K562 (cell line): ENCODE results near the gene UCN. TPM values are rescaled to one million over a fixed set of nuclear protein-coding genes. Genes with fewer than 3 reads are reported as not detected.
A peak's percentile ranks its signal among the peaks of the same experiment; 100 is the strongest.

Source experiments
- CAMTA2 ChIP-seq: fragments of 250-450 bp; sonication (Bioruptor Pico); conservative IDR thresholded peaks from 2 replicates; pipeline ENCODE4 v1.5.1; 2022
- CREM ChIP-seq: IDR thresholded peaks from 2 replicates; pipeline ENCODE4 v1.6.1; 2014; ENCODE audit warnings: antibody characterized with exemption, low read depth
- EHMT2 ChIP-seq: fragments of 450-650 bp; IDR thresholded peaks from 2 replicates; pipeline ENCODE4 v1.6.1; 2018; ENCODE audit warnings: antibody characterized with exemption
- HNRNPH1 ChIP-seq: fragments of 200-400 bp; formaldehyde crosslinking; optimal IDR thresholded peaks from 2 replicates; pipeline ENCODE3; 2017; ENCODE audit warnings: low read depth, mild to moderate bottlenecking, low read length, moderate library complexity
- LARP7 ChIP-seq: fragments of 450-650 bp; IDR thresholded peaks from 2 replicates; pipeline ENCODE4 v1.6.1; 2016
- MECOM ChIP-seq: fragments of 250-450 bp; sonication (Bioruptor Pico); IDR thresholded peaks from 2 replicates; pipeline ENCODE4 v1.8.0; 2022; ENCODE audit warnings: inconsistent platforms
- MED1 ChIP-seq: sonication (generic); formaldehyde crosslinking; IDR thresholded peaks from 2 replicates; pipeline ENCODE4 v1.8.1; 2023; ENCODE audit warnings: missing genetic modification reagents, borderline replicate concordance
- MXI1 ChIP-seq: IDR thresholded peaks from 2 replicates; pipeline ENCODE4 v1.6.1; 2011; ENCODE audit warnings: low read depth, mild to moderate bottlenecking, improper control_type of control experiment, low read length
- SAFB ChIP-seq: fragments of 200-400 bp; formaldehyde crosslinking; IDR thresholded peaks from 2 replicates; pipeline ENCODE4 v1.6.1; 2017; ENCODE audit warnings: low read depth, low read length, borderline replicate concordance
- SAFB2 ChIP-seq: fragments of 200-400 bp; formaldehyde crosslinking; IDR thresholded peaks from 2 replicates; pipeline ENCODE4 v1.6.1; 2018; ENCODE audit warnings: borderline replicate concordance, low read length, low read depth, moderate library complexity; ENCODE audit not compliant: severe bottlenecking
- SOX6 ChIP-seq: fragments of 450-650 bp; IDR thresholded peaks from 2 replicates; pipeline ENCODE4 v1.6.1; 2014; ENCODE audit warnings: mild to moderate bottlenecking
- SRF ChIP-seq, 2 experiments: fragments of 250-450, 450-650 bp in 1 of 2; sonication (Bioruptor Pico) in 1 of 2; sonication (generic) in 1 of 2; formaldehyde crosslinking; IDR thresholded peaks; 2 replicates each; pipeline versions ENCODE4 v1.5.0 to v1.5.1; 2020 to 2022; ENCODE audit warnings: mild to moderate bottlenecking in 1 of 2, missing genetic modification reagents in 1 of 2
- TEAD2 ChIP-seq: fragments of 450-650 bp; IDR thresholded peaks from 2 replicates; pipeline ENCODE4 v1.6.1; 2016; ENCODE audit warnings: missing genetic modification characterization, control low read depth, missing compliant biosample characterization
- ZKSCAN8 ChIP-seq: fragments of 200-800 bp; sonication (Bioruptor generic); IDR thresholded peaks from 2 replicates; pipeline ENCODE4 v1.6.1; 2016; ENCODE audit warnings: missing genetic modification characterization, missing compliant biosample characterization
- ZNF436 ChIP-seq: fragments of 250-450, 450-650 bp; sonication (Bioruptor Pico); formaldehyde crosslinking; IDR thresholded peaks from 2 replicates; pipeline ENCODE4 v1.7.0; 2020; ENCODE audit warnings: mild to moderate bottlenecking
- ZNF696 ChIP-seq: fragments of 250-450 bp; sonication (Bioruptor Pico); conservative IDR thresholded peaks from 2 replicates; pipeline ENCODE4 v1.4.0; 2020; ENCODE audit warnings: mild to moderate bottlenecking, moderate library complexity
- polyA plus RNA-seq, 8 experiments: library from polyadenylated mRNA; depleted of rRNA in 4 of 8; stranded (reverse) in 5 of 8; unstranded in 3 of 8; fragments of >200 nt; fragmentation: Nextera tagmentation in 2 of 8; fragmentation: Illumina TruSeq in 1 of 8; extraction: Ambion mirVana in 2 of 8; extraction: Trizol in 1 of 8; gene quantifications; 2 replicates each; pipeline versions ENCODE4 v1.2.1 to v1.2.3, GENCODE V29; 2011 to 2014; ENCODE audit warnings: inconsistent platforms in 1 of 8, missing spikeins in 1 of 8
- total RNA-seq, 7 experiments: library from RNA; depleted of rRNA in 6 of 7; stranded (reverse); fragments of >200 nt in 6 of 7; fragmentation: Illumina TruSeq in 2 of 7; extraction: Trizol in 2 of 7; gene quantifications; 2 replicates each; pipeline versions ENCODE4 v1.2.1 to v1.2.3, GENCODE V29; 2011 to 2021; ENCODE audit warnings: low replicate concordance in 1 of 7
- TF ChIP-seq, protein P1 (sequence below): IDR thresholded peaks from 3 replicates; pipeline ENCODE4 v1.6.1; 2011; ENCODE audit warnings: borderline replicate concordance, mild to moderate bottlenecking; ENCODE audit not compliant: insufficient read length, insufficient read depth
- TF ChIP-seq, protein P2 (sequence below): fragments of 250-450 bp; sonication (Bioruptor Pico); IDR thresholded peaks from 2 replicates; pipeline ENCODE4 v1.6.1; 2021; ENCODE audit warnings: mild to moderate bottlenecking
- TF ChIP-seq, protein P3 (sequence below): fragments of 250-450 bp; sonication (Bioruptor Pico); IDR thresholded peaks from 2 replicates; pipeline ENCODE4 v1.9.0; 2021; ENCODE audit warnings: mild to moderate bottlenecking, inconsistent platforms
- TF ChIP-seq, protein P4 (sequence below): sonication (generic); formaldehyde crosslinking; IDR thresholded peaks from 2 replicates; pipeline ENCODE4 v1.8.1; 2023; ENCODE audit warnings: missing genetic modification reagents, mild to moderate bottlenecking, borderline replicate concordance

Gene UCN
- total and polyA plus RNA-seq, 9 of the 15 experiments (the other 6 are each of a cell fraction or from before 2014, with no cell fraction given) = 0.10 to 2.7 (median 0.43) TPM

DNA sequence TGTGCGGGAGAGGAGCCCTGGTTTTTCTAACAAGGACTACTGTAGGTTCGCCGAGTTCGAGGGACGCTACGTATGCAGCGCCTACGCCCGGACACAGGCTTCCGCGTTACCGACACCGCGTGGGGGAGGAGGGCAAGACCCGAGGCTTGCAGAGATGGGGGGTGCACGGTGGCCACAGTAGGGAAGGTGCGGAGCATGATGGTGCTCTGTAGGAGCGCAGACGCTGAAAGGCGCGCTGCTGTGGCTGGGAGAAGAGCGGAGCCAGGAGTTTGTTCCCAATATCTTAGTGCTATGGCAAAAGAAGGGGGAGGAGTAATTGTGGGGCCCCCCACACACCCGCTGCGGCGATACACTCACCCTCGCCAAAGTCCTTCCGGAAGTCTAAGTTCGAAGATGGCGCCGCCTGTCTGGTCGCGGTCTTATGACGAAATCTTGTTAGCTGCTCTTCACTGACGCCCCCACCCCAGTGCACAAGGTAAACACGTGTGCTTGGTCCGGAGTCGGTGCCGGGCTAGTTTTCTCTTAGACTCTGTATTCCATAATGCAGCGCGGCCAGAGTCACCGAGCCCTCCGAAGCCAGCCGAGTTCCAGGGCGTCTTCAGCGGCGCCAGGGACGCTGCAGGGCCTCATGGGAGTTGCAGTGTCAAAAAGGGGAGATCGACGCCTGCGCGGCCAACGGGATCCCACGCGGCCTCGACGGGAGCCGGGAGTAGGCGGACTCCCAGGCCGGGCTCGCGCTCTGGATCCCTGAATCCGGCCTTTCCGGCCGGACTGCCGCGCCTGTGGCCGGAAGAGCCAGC lies 48.3 kb upstream of the UCN start, which contains the start of gene GTF3C2 (continued):
- peak; percentile 47; the same call in 1 of the 2 replicates for TF ChIP-seq SOX6
- no peak for TF ChIP-seq EHMT2
- TF ChIP-seq ZKSCAN8 = no peak
- TF ChIP-seq, protein P1, sequence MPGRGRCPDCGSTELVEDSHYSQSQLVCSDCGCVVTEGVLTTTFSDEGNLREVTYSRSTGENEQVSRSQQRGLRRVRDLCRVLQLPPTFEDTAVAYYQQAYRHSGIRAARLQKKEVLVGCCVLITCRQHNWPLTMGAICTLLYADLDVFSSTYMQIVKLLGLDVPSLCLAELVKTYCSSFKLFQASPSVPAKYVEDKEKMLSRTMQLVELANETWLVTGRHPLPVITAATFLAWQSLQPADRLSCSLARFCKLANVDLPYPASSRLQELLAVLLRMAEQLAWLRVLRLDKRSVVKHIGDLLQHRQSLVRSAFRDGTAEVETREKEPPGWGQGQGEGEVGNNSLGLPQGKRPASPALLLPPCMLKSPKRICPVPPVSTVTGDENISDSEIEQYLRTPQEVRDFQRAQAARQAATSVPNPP = no peak
- no peak for TF ChIP-seq MECOM (CRISPR knock-in tag)
- TF ChIP-seq, protein P2, sequence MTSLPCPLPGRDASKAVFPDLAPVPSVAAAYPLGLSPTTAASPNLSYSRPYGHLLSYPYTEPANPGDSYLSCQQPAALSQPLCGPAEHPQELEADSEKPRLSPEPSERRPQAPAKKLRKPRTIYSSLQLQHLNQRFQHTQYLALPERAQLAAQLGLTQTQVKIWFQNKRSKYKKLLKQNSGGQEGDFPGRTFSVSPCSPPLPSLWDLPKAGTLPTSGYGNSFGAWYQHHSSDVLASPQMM (CRISPR knock-in tag) = no peak
- TF ChIP-seq, protein P3, sequence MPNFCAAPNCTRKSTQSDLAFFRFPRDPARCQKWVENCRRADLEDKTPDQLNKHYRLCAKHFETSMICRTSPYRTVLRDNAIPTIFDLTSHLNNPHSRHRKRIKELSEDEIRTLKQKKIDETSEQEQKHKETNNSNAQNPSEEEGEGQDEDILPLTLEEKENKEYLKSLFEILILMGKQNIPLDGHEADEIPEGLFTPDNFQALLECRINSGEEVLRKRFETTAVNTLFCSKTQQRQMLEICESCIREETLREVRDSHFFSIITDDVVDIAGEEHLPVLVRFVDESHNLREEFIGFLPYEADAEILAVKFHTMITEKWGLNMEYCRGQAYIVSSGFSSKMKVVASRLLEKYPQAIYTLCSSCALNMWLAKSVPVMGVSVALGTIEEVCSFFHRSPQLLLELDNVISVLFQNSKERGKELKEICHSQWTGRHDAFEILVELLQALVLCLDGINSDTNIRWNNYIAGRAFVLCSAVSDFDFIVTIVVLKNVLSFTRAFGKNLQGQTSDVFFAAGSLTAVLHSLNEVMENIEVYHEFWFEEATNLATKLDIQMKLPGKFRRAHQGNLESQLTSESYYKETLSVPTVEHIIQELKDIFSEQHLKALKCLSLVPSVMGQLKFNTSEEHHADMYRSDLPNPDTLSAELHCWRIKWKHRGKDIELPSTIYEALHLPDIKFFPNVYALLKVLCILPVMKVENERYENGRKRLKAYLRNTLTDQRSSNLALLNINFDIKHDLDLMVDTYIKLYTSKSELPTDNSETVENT (CRISPR knock-in tag) = peak; percentile 63; the same call in 1 of the 2 replicates
- no peak for TF ChIP-seq SAFB2
- TF ChIP-seq SAFB = no peak
- peak; percentile 91 for TF ChIP-seq MXI1
- TF ChIP-seq LARP7 = no peak
- TF ChIP-seq CREM = peak; percentile 98
- TF ChIP-seq ZNF436 (CRISPR knock-in tag) = no peak
- no peak for TF ChIP-seq MED1
- no peak for TF ChIP-seq HNRNPH1
- no peak for TF ChIP-seq TEAD2
- TF ChIP-seq, protein P4, sequence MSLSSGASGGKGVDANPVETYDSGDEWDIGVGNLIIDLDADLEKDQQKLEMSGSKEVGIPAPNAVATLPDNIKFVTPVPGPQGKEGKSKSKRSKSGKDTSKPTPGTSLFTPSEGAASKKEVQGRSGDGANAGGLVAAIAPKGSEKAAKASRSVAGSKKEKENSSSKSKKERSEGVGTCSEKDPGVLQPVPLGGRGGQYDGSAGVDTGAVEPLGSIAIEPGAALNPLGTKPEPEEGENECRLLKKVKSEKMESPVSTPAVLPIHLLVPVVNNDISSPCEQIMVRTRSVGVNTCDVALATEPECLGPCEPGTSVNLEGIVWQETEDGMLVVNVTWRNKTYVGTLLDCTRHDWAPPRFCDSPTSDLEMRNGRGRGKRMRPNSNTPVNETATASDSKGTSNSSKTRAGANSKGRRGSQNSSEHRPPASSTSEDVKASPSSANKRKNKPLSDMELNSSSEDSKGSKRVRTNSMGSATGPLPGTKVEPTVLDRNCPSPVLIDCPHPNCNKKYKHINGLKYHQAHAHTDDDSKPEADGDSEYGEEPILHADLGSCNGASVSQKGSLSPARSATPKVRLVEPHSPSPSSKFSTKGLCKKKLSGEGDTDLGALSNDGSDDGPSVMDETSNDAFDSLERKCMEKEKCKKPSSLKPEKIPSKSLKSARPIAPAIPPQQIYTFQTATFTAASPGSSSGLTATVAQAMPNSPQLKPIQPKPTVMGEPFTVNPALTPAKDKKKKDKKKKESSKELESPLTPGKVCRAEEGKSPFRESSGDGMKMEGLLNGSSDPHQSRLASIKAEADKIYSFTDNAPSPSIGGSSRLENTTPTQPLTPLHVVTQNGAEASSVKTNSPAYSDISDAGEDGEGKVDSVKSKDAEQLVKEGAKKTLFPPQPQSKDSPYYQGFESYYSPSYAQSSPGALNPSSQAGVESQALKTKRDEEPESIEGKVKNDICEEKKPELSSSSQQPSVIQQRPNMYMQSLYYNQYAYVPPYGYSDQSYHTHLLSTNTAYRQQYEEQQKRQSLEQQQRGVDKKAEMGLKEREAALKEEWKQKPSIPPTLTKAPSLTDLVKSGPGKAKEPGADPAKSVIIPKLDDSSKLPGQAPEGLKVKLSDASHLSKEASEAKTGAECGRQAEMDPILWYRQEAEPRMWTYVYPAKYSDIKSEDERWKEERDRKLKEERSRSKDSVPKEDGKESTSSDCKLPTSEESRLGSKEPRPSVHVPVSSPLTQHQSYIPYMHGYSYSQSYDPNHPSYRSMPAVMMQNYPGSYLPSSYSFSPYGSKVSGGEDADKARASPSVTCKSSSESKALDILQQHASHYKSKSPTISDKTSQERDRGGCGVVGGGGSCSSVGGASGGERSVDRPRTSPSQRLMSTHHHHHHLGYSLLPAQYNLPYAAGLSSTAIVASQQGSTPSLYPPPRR (CRISPR knock-in tag) = 0 out of 2 replicates have a peak, but pooled peaks have one; percentile 16
- TF ChIP-seq ZNF696 (CRISPR knock-in tag) = no peak
- 0 out of 4 replicates have a peak, but pooled peaks of 1 of the 2 experiments have one; percentile 12 for TF ChIP-seq SRF (CRISPR knock-in tag; IDR thresholded peaks at IDR 0.05)
- TF ChIP-seq CAMTA2 (CRISPR knock-in tag) = no peak
